Measurements from ENCODE around the gene BCAS3.
"Not testable (repeated sequence)": the region's sequence is repeated elsewhere in the genome, so short reads cannot be mapped to it uniquely, and the experiment has no call there.

BCAS3 gene

DNA sequence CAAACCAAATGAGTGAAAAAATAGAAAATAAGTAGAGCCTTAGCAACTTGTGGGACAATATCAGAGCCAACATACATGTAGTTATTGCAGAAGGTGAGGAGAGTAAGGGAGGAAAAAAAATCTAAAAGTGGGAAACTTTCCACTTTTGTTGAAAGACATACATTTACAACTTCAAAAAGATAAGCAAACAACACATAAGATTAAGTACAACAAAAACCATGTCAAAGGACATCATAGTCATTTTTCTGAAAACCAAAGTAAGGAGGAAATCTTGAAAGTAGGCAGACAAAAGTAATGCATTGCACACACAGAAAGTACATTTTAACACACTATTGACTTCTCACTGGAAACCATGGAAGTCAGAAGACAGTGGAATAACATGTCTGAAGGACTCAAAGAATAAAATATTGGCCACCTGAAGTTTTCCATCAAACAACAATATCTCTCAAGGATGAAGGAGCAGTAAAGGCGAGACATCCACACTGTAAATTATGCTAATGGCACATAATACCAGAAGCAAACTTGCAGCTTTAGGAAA, 291.9 kb downstream of the BCAS3 start:
- H4K20me1 ChIP-seq (ENCODE audit: insufficient read depth, low read length): no peaks in the 10 kb centered on the region
- no peaks in the 10 kb centered on the region for H3F3A ChIP-seq (ENCODE audit: insufficient read depth, low read length)
- peaks cover 4% of the 10 kb centered on the region; the same call in 1 of the 2 replicates for H3K9me3 ChIP-seq (ENCODE audit: low read length)
- H3K36me3 ChIP-seq (ENCODE audit: insufficient read depth, low read length): no peaks in the 10 kb centered on the region
- no peaks in the 10 kb centered on the region for H3K4me1 ChIP-seq (ENCODE audit: insufficient read depth, low read length, severe bottlenecking)
- no peaks in the 10 kb centered on the region for H3K27me3 ChIP-seq (ENCODE audit: insufficient read depth, low read length)
- H3K79me2 ChIP-seq (ENCODE audit: insufficient read depth, low read length): no peaks in the 10 kb centered on the region
- H3K9ac ChIP-seq (ENCODE audit: low read length): no peak overlapping the region
- H3K4me2 ChIP-seq (ENCODE audit: low read length): no peak overlapping the region
- no peaks in the 10 kb centered on the region for H3K9me2 ChIP-seq (ENCODE audit: low read depth, low read length)
- no peak overlapping the region for H3K27ac ChIP-seq (ENCODE audit: low read depth, low read length, poor library complexity, severe bottlenecking)
- TF ChIP-seq CTCF (IDR thresholded peaks at IDR 0.05; ENCODE audit: low read length): no peak
- TF ChIP-seq EZH2 (IDR thresholded peaks at IDR 0.05; ENCODE audit: borderline replicate concordance, low read length): no peak
- H2AFZ ChIP-seq (ENCODE audit: low read length): no peak overlapping the region
- H3K4me3 ChIP-seq (ENCODE audit: low read depth, low read length, poor library complexity, severe bottlenecking): no peak overlapping the region

DNA sequence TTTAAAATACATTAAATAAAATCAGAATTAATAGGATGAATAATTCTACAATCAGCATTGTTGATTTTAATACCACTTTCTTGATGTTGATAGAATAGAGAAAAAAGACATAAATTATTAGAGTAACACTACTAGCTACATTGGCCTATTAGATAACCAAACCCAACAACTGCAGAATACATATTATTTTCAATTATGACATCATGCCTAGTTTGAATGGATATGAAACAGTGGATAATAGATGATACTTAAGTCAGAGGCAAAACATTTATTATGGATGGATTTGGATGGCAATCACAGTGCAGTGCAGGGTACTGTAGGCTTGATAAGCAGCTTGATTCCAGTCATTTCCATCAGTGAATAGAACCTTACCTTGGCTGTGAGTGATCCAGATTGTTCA, 293.1 kb downstream of the BCAS3 start:
- TF ChIP-seq CTCF (IDR thresholded peaks at IDR 0.05; ENCODE audit: low read length): no peak
- TF ChIP-seq EZH2 (IDR thresholded peaks at IDR 0.05; ENCODE audit: borderline replicate concordance, low read length): no peak
- Histone ChIP-seq H3K27ac (ENCODE audit: low read depth, low read length, poor library complexity, severe bottlenecking) (no peak overlapping the region), H3K4me2 (ENCODE audit: low read length) (no peak overlapping the region), H3K4me1 (ENCODE audit: insufficient read depth, low read length, severe bottlenecking) (no peaks in the 10 kb centered on the region), H3F3A (ENCODE audit: insufficient read depth, low read length) (no peaks in the 10 kb centered on the region), H3K9ac (ENCODE audit: low read length) (no peak overlapping the region), H3K9me2 (ENCODE audit: low read depth, low read length) (no peaks in the 10 kb centered on the region), H3K36me3 (ENCODE audit: insufficient read depth, low read length) (no peaks in the 10 kb centered on the region), H3K4me3 (ENCODE audit: low read depth, low read length, poor library complexity, severe bottlenecking) (no peak overlapping the region), H3K27me3 (ENCODE audit: insufficient read depth, low read length) (no peaks in the 10 kb centered on the region), H2AFZ (ENCODE audit: low read length) (no peak overlapping the region), H3K9me3 (ENCODE audit: low read length) (peaks cover 4% of the 10 kb centered on the region; the same call in 1 of the 2 replicates), H3K79me2 (ENCODE audit: insufficient read depth, low read length) (no peaks in the 10 kb centered on the region), H4K20me1 (ENCODE audit: insufficient read depth, low read length) (no peaks in the 10 kb centered on the region)

- H3K9me3 ChIP-seq (ENCODE audit: low read length): peaks cover 4% of the 10 kb centered on the region; the same call in 1 of the 2 replicates
- H3K4me3 ChIP-seq (ENCODE audit: low read depth, low read length, poor library complexity, severe bottlenecking): no peak overlapping the region
- no peak overlapping the region for H3K9ac ChIP-seq (ENCODE audit: low read length)
- no peaks in the 10 kb centered on the region for H3K79me2 ChIP-seq (ENCODE audit: insufficient read depth, low read length)
- H3F3A ChIP-seq (ENCODE audit: insufficient read depth, low read length): no peaks in the 10 kb centered on the region
- H3K27ac ChIP-seq (ENCODE audit: low read depth, low read length, poor library complexity, severe bottlenecking): no peak overlapping the region
- H3K27me3 ChIP-seq (ENCODE audit: insufficient read depth, low read length): no peaks in the 10 kb centered on the region
- no peaks in the 10 kb centered on the region for H3K9me2 ChIP-seq (ENCODE audit: low read depth, low read length)
- H3K36me3 ChIP-seq (ENCODE audit: insufficient read depth, low read length): no peaks in the 10 kb centered on the region
- H3K4me2 ChIP-seq (ENCODE audit: low read length): no peak overlapping the region
- no peaks in the 10 kb centered on the region for H4K20me1 ChIP-seq (ENCODE audit: insufficient read depth, low read length)
- TF ChIP-seq CTCF (IDR thresholded peaks at IDR 0.05; ENCODE audit: low read length): peak; percentile 84
- no peak for TF ChIP-seq EZH2 (IDR thresholded peaks at IDR 0.05; ENCODE audit: borderline replicate concordance, low read length)
- no peaks in the 10 kb centered on the region for H3K4me1 ChIP-seq (ENCODE audit: insufficient read depth, low read length, severe bottlenecking)
- no peak overlapping the region for H2AFZ ChIP-seq (ENCODE audit: low read length)
Observed at GRCh38 chr17:60971515-60972369, 294.1 kb downstream of the BCAS3 start.

- not testable (repeated sequence) for H3F3A ChIP-seq (ENCODE audit: insufficient read depth, low read length); H2AFZ ChIP-seq (ENCODE audit: low read length)
Observed at GRCh38 chr17:60976861-60977260, 299.2 kb downstream of the BCAS3 start.

More at GRCh38 chr17:60976861-60977260, 299.2 kb downstream of the BCAS3 start:
- H3K4me1 ChIP-seq (ENCODE audit: insufficient read depth, low read length, severe bottlenecking); H3K9me2 ChIP-seq (ENCODE audit: low read depth, low read length); H3K4me3 ChIP-seq (ENCODE audit: low read depth, low read length, poor library complexity, severe bottlenecking); H3K4me2 ChIP-seq (ENCODE audit: low read length); H3K36me3 ChIP-seq (ENCODE audit: insufficient read depth, low read length); H4K20me1 ChIP-seq (ENCODE audit: insufficient read depth, low read length); H3K79me2 ChIP-seq (ENCODE audit: insufficient read depth, low read length); H3K9ac ChIP-seq (ENCODE audit: low read length); H3K27ac ChIP-seq (ENCODE audit: low read depth, low read length, poor library complexity, severe bottlenecking); H3K27me3 ChIP-seq (ENCODE audit: insufficient read depth, low read length); H3K9me3 ChIP-seq (ENCODE audit: low read length): not testable (repeated sequence)

Measured in OCI-LY1 (cell line).